Eye (tissue), 1 donor: ENCODE data around the gene ERC2.

Experiments used
- DNase-seq: peaks from one replicate; pipeline ENCODE4 v3.0.0-alpha.2; 2015

ERC2 gene

GRCh38 chr3:55966566-55966965, 501.7 kb downstream of the ERC2 start:
- no peak for DNase-seq

- no peak for DNase-seq
Measured at GRCh38 chr3:55965776-55966175, 502.5 kb downstream of the ERC2 start.

DNA sequence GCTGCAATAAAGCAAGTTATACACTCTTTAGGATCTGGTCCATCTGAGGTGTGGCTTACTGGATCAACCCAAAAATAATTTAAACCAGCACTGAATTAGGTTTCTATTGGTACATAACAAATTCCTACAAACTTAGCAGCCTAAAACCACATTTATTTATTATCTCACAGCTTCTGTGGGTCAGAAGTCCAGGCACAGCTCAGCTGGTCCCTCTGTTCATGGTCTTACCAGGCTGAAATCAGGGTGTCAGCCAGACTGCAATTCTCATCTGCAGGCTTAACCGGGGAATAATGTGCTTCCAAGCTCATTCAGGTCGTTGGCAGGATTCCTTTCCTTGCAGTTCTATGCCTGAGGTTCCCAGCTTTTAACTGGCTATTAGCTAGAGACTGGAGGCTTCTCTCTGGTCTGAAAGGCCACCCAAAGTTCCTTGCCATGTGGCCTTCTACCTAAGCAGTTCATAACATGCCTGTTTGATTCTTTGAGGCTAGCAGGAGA, 503.7 kb downstream of the ERC2 start:
- DNase-seq = no peak

DNA sequence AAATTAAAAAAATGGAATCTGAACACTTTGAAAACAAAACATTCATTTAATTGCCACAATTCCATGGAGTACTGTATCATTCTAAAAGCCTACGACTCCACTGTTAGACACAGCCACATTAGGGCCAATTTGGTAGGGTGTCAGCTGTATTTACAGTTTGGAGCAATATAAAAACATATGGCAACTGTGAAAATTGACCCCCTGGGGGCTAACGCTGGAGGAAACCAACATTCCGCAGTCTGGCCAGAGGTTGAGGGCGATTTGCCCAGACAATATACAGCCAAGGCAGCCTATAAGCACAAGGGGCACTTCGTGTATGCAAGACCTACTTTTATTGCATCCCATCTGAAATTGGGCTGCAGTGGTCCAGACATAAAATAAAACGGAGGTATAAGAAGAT, 504.7 kb downstream of the ERC2 start:
- DNase-seq = no peak

- no peak for DNase-seq
Measured at GRCh38 chr3:55959471-55960080, 508.7 kb downstream of the ERC2 start.

DNA sequence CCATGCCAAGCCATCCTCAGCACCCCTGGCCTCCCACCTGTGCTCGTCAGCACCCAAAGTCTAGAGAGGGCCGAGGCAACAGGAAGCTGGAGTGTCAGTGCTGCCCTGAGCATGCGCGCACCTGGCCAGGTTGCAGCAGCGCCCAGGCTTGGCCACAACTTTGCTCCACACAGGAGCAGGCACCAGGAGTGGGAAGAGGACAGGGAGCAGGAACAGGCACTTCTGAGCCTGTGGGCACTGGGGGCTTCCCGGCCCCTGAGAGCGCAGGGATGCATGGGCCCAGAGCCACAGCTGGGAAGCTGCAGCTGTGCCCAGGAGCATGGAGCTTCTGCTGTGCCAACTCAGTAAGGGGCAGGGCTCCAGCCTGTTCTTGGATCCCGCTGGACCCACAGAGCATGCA, 509.7 kb downstream of the ERC2 start:
- DNase-seq = no peak

- DNase-seq = no peak
Measured at GRCh38 chr3:55955891-55956477, 512.3 kb downstream of the ERC2 start.

- no peak for DNase-seq
Measured at GRCh38 chr3:55951388-55951787, 516.9 kb downstream of the ERC2 start.

DNA sequence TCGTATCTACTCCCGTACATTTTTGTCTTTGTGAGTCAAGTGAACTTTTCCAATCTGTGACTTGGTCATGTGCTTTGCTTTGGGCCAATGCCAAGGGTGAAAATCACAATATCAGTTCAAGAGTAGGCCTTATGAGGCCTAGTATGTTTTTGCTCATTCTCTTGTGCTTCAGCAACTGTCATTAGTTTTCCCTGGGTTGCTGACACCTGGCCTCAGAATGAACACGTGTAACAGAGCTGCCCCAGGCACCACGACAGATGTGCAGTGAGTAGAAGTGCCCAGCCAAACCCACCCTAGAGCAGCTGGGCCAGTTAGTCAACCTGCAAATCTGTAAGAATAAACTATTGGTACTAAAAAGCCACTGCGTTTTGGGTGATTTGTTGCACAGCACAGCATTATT, 520.9 kb downstream of the ERC2 start:
- DNase-seq = no peak

- no peak for DNase-seq
Measured at GRCh38 chr3:55946574-55947160, 521.6 kb downstream of the ERC2 start.

GRCh38 chr3:55942868-55943267, 525.4 kb downstream of the ERC2 start:
- DNase-seq = no peak

GRCh38 chr3:55939287-55939686, 529.0 kb downstream of the ERC2 start:
- DNase-seq = no peak

DNA sequence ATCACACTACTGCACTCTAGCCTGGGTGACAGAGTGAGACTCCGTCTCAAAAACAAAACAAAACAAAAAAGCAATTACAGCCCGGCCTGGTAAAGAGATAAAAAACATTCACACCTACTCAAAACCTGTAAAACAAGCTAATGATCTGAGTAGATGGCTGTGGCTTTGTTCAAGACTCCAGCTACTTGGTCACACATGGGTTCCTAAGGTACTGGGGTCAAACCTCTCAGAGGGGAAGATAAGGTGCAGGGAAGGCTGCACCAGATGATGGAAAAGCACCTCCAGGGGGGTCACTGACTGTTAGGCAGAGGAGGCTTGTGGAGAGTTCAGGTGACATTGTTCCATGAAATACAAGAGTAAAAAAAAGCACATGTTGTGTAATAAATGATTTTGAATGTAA, 531.0 kb downstream of the ERC2 start:
- no peak for DNase-seq

GRCh38 chr3:55936549-55937052, 531.7 kb downstream of the ERC2 start:
- DNase-seq = no peak

DNA sequence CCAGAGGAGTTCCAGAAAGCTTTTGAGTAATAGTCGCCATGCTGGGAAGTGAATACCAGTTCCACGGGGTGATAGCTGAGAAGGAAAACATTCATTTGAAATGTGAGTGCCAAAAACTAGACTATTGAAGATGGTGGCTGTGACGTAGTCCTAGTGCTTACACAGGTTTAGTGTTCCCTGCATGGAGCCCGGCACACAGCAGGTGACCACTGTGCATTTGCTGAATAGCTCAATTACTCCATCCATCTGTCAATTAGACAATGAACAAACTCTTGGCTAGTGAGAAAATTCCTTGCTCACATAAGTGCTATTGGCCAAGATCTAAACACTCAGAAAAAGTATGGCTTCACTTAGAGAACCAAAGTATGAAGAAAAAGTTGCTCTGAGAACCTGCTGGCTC, 533.0 kb downstream of the ERC2 start:
- no peak for DNase-seq

DNA sequence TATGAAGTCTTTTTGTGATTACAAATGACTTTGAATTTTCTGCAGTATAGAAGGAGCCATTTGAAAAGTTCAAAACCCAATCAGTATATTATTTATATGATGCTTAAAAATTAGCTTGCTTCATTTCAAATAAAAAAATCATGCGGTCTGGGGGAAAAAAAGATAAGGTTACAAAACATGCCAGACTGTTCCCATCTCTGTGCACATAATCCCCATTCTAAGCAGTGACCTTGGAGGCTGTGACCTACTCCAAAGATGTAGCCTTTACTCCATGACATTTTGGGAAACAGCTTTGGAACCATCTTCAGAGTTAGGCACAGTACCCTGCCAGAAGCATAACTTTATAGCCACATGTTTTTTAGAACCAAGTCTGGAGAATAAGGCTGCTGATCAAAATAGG, 533.5 kb downstream of the ERC2 start:
- no peak for DNase-seq

GRCh38 chr3:55929154-55929869, 539.0 kb downstream of the ERC2 start:
- no peak for DNase-seq

DNA sequence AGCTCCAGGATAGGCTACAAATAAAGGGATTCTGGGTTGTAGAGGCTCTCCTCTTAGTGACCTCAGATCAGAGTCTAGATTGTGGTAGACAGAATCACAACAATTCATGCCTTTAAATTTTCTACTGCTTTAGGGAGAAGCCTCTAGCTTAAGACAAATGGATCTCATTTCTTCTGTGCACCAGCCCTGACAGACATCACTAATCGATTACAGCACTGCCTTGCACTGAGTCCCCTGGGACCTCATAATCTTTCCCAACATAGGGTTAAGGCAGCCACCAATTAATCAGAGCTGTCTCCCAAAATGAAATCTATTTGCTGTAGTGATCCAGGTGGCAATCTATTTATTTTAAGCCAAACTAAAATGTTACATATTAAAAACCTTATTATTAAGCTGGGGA, 544.6 kb downstream of the ERC2 start:
- no peak for DNase-seq

DNA sequence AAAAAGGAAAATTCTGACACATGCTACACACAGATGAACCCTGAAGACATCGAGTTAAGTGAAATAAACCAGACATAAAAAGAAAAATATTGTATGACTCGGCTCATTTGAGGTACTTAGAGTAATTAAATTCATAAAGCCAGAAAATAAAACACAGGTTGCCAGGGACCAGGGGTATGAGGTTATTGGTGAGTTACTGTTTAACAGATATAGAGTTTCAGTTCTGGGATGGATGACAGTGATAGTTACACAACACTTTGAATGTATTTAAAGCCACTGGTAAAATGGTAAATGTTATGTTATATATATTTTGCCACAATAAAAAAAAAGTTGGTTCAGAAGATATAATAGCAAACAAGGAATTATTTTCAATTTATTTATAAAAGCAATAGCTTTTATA, 545.1 kb downstream of the ERC2 start:
- no peak for DNase-seq

- no peak for DNase-seq
Measured at GRCh38 chr3:55912880-55913279, 555.4 kb downstream of the ERC2 start.

- DNase-seq = no peak
Measured at GRCh38 chr3:55911266-55911665, 557.0 kb downstream of the ERC2 start.

GRCh38 chr3:55910543-55910942, 557.7 kb downstream of the ERC2 start:
- DNase-seq = no peak

DNA sequence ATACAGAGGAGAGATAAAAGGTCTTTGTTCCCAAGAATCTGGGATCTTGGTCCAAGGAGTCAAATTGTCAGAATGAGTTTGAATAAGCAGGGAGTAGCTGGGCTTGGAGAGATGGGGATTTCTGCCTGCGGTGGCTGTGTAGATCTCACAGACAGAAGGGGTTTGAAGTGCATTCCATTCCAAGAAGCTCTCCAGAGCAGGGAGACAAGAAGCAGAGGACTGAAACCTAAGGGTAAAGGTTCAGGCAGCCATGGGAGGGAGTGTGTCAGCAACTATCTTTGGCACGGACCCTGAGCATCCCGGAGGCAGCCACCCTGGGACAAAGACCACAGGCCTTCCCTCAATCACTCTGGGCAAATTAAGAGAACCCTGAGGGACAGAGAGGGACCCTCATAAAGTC, 558.9 kb downstream of the ERC2 start:
- DNase-seq = no peak

GRCh38 chr3:55907616-55908015, 560.7 kb downstream of the ERC2 start:
- DNase-seq = no peak
